WTC11 (cell line): ENCODE results near the gene C16orf90. TPM values are rescaled to one million over a fixed set of nuclear protein-coding genes. Genes with fewer than 3 reads are reported as not detected.
A peak's percentile ranks its signal among the peaks of the same experiment; 100 is the strongest.

Source experiments
- ATAC-seq: fragments of 200-7000 bp; cut with Tn5 transposase; 2 replicates; pipeline ENCODE4 v1.10.0; 2021; ENCODE audit warnings: mild to moderate bottlenecking, moderate library complexity
- CTCF ChIA-PET: fragments of 300-600 bp; sonication (Branson Sonifier 250); formaldehyde crosslinking; loops from one replicate; lab custom pipeline; 2021; ENCODE audit warnings: antibody characterized with exemption; lab: Charles Lee
- POLR2A ChIA-PET: fragments of 350-600 bp; sonication (Branson Sonifier 250); formaldehyde crosslinking; loops from one replicate; lab custom pipeline; 2021; ENCODE audit warnings: antibody characterized with exemption; lab: Charles Lee
- DNase-seq: peaks from one replicate; pipeline ENCODE4 v3.0.0; 2021; ENCODE audit warnings: low spot score
- H3K27ac Mint-ChIP-seq: 2 replicates; pipeline ENCODE4 v1.8.0; 2021; ENCODE audit warnings: mixed read lengths
- H3K27me3 Mint-ChIP-seq: 2 replicates; pipeline ENCODE4 v1.8.0; 2021; ENCODE audit warnings: low read depth, mild to moderate bottlenecking, moderate library complexity, mixed read lengths
- H3K36me3 Mint-ChIP-seq: 2 replicates; pipeline ENCODE4 v1.8.0; 2021; ENCODE audit warnings: mixed read lengths
- H3K4me1 Mint-ChIP-seq: 2 replicates; pipeline ENCODE4 v1.8.0; 2022; ENCODE audit warnings: mixed read lengths
- H3K4me3 Mint-ChIP-seq: 2 replicates; pipeline ENCODE4 v1.8.0; 2021; ENCODE audit warnings: mild to moderate bottlenecking, moderate library complexity, mixed read lengths
- H3K9me3 Mint-ChIP-seq: 2 replicates; pipeline ENCODE4 v1.8.0; 2021; ENCODE audit warnings: mixed read lengths
- ATF6 ChIP-seq: sonication (generic); formaldehyde crosslinking; IDR thresholded peaks from 2 replicates; pipeline ENCODE4 v1.8.1; 2023; ENCODE audit warnings: mild to moderate bottlenecking, missing genetic modification reagents
- ERG ChIP-seq: fragments of 250-450 bp; sonication (Bioruptor Pico); IDR thresholded peaks from 2 replicates; pipeline ENCODE4 v1.8.0; 2021; ENCODE audit warnings: mild to moderate bottlenecking
- FOXK1 ChIP-seq: sonication (generic); formaldehyde crosslinking; IDR thresholded peaks from 2 replicates; pipeline ENCODE4 v1.8.0; 2022; ENCODE audit warnings: mild to moderate bottlenecking, moderate library complexity, missing genetic modification reagents
- GTF2I ChIP-seq: fragments of 250-450 bp; sonication (Bioruptor Pico); conservative IDR thresholded peaks from 2 replicates; pipeline ENCODE4 v1.4.0; 2021; ENCODE audit warnings: mild to moderate bottlenecking
- HMGA2 ChIP-seq: fragments of 250-450 bp; sonication (Bioruptor Pico); IDR thresholded peaks from 2 replicates; pipeline ENCODE4 v1.4.0; 2021; ENCODE audit warnings: mild to moderate bottlenecking, moderate library complexity
- IRF2 ChIP-seq: sonication (generic); formaldehyde crosslinking; IDR thresholded peaks from 2 replicates; pipeline ENCODE4 v1.8.0; 2022; ENCODE audit warnings: low read depth, missing genetic modification reagents, borderline replicate concordance
- NR3C1 ChIP-seq: sonication (generic); formaldehyde crosslinking; conservative IDR thresholded peaks from 2 replicates; pipeline ENCODE4 v1.8.1; 2023; ENCODE audit warnings: low read depth, mild to moderate bottlenecking, missing genetic modification reagents
- ZNF219 ChIP-seq: sonication (generic); formaldehyde crosslinking; IDR thresholded peaks from 2 replicates; pipeline ENCODE4 v1.8.0; 2023; ENCODE audit warnings: missing genetic modification reagents, mild to moderate bottlenecking, borderline replicate concordance
- ZNF423 ChIP-seq: fragments of 250-450 bp; sonication (Bioruptor Pico); IDR thresholded peaks from 2 replicates; pipeline ENCODE4 v2.1.2; 2022; ENCODE audit warnings: mild to moderate bottlenecking, moderate library complexity
- ZNF532 ChIP-seq: fragments of 250-450 bp; sonication (Bioruptor Pico); IDR thresholded peaks from 2 replicates; pipeline ENCODE4 v1.9.0; 2021; ENCODE audit warnings: mild to moderate bottlenecking, borderline replicate concordance
- total RNA-seq: library from RNA; stranded (reverse); gene quantifications from 3 replicates; pipeline ENCODE4 v1.2.3, GENCODE V29; 2021
- TF ChIP-seq, protein P1 (sequence below): sonication (generic); formaldehyde crosslinking; IDR thresholded peaks from 2 replicates; pipeline ENCODE4 v1.8.0; 2022; ENCODE audit warnings: mild to moderate bottlenecking, missing genetic modification reagents
- TF ChIP-seq, protein P2 (sequence below): sonication (generic); formaldehyde crosslinking; IDR thresholded peaks from 2 replicates; pipeline ENCODE4 v1.8.1; 2023; ENCODE audit warnings: mild to moderate bottlenecking, missing genetic modification reagents
- TF ChIP-seq, protein P3 (sequence below): sonication (generic); formaldehyde crosslinking; IDR thresholded peaks from 2 replicates; pipeline ENCODE4 v1.8.1; 2022; ENCODE audit warnings: mild to moderate bottlenecking, moderate library complexity, missing genetic modification reagents
- TF ChIP-seq, protein P4 (sequence below): sonication (generic); formaldehyde crosslinking; IDR thresholded peaks from 2 replicates; pipeline ENCODE4 v1.8.0; 2023; ENCODE audit warnings: missing genetic modification reagents
- TF ChIP-seq, protein P5 (sequence below): fragments of 250-450 bp; sonication (Bioruptor Pico); conservative IDR thresholded peaks from 2 replicates; pipeline ENCODE4 v1.9.0; 2021; ENCODE audit warnings: mild to moderate bottlenecking

The C16orf90 gene
- total RNA-seq, 1 experiment from 2014 or later = not detected

DNA sequence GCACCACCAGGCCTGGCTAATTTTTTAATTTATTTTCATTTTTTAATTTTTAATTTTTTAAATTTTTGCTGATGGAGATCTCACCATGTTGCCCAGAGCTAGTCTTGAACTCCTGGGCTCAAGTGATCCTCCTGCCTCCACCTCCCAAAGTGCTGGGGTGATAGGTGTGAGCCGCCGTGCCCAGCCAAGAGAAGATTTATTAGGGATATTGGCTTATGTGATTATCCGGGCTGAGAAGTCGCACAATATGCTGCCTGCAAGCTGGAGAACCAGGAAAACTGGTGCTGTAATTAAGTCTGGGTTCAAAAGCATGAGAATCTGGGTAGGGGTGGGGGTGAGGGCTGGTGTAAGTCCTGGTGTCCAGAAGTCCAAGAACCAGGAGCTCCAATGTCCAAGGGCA lies 2.5 kb upstream of the C16orf90 start (continued):
- no peak for TF ChIP-seq ZNF532
- no peak for TF ChIP-seq GTF2I (CRISPR knock-in tag)
- no peak for TF ChIP-seq FOXK1 (CRISPR knock-in tag)
- TF ChIP-seq, all 79 proteins: peak for 0

- Mint-ChIP-seq H3K9me3 (no peaks in the 10 kb centered on the region), H3K4me3 (no peak overlapping the region), H3K27me3 (0 out of 2 replicates have a peak, but pooled peaks cover 2% of the 10 kb centered on the region), H3K36me3 (no peaks in the 10 kb centered on the region), H3K4me1 (peaks cover 3% of the 10 kb centered on the region), H3K27ac (no peak overlapping the region)
- no peak for ATAC-seq
- no peak for DNase-seq
- POLR2A ChIA-PET = interaction anchor here (0.6 kb wide), 1 partner anchor 116 kb away, joined by 3 read pairs; no protein-coding TSS in a partner anchor
- TF ChIP-seq, protein P1, sequence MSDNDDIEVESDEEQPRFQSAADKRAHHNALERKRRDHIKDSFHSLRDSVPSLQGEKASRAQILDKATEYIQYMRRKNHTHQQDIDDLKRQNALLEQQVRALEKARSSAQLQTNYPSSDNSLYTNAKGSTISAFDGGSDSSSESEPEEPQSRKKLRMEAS (CRISPR knock-in tag) = no peak
- no peak for TF ChIP-seq ERG (CRISPR knock-in tag)
- TF ChIP-seq, protein P2, sequence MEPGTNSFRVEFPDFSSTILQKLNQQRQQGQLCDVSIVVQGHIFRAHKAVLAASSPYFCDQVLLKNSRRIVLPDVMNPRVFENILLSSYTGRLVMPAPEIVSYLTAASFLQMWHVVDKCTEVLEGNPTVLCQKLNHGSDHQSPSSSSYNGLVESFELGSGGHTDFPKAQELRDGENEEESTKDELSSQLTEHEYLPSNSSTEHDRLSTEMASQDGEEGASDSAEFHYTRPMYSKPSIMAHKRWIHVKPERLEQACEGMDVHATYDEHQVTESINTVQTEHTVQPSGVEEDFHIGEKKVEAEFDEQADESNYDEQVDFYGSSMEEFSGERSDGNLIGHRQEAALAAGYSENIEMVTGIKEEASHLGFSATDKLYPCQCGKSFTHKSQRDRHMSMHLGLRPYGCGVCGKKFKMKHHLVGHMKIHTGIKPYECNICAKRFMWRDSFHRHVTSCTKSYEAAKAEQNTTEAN (CRISPR knock-in tag) = no peak
- no peak for TF ChIP-seq IRF2 (CRISPR knock-in tag)
- TF ChIP-seq NR3C1 (CRISPR knock-in tag) = no peak
- no peak for TF ChIP-seq ATF6 (CRISPR knock-in tag)
- CTCF ChIA-PET = interaction anchor here (0.6 kb wide), 1 partner anchor 840 kb away, joined by 3 read pairs; no protein-coding TSS in a partner anchor
Measured at GRCh38 chr16:3496386-3496785, 1.1 kb upstream of the C16orf90 start.

- no peak overlapping the region for H3K4me3 Mint-ChIP-seq
- no peaks in the 10 kb centered on the region for H3K4me1 Mint-ChIP-seq
- DNase-seq (no peak), ATAC-seq (peak; percentile 19; the same call in 1 of the 2 replicates)
- TF ChIP-seq HMGA2 (no peak), ZNF219 (CRISPR knock-in tag) (no peak), ZNF423 (CRISPR knock-in tag) (no peak), GTF2I (CRISPR knock-in tag) (no peak)
- TF ChIP-seq, protein P3, sequence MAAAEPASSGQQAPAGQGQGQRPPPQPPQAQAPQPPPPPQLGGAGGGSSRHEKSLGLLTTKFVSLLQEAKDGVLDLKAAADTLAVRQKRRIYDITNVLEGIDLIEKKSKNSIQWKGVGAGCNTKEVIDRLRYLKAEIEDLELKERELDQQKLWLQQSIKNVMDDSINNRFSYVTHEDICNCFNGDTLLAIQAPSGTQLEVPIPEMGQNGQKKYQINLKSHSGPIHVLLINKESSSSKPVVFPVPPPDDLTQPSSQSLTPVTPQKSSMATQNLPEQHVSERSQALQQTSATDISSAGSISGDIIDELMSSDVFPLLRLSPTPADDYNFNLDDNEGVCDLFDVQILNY (CRISPR knock-in tag) = no peak
- TF ChIP-seq, protein P4, sequence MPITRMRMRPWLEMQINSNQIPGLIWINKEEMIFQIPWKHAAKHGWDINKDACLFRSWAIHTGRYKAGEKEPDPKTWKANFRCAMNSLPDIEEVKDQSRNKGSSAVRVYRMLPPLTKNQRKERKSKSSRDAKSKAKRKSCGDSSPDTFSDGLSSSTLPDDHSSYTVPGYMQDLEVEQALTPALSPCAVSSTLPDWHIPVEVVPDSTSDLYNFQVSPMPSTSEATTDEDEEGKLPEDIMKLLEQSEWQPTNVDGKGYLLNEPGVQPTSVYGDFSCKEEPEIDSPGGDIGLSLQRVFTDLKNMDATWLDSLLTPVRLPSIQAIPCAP (CRISPR knock-in tag) = no peak
- TF ChIP-seq, protein P5, sequence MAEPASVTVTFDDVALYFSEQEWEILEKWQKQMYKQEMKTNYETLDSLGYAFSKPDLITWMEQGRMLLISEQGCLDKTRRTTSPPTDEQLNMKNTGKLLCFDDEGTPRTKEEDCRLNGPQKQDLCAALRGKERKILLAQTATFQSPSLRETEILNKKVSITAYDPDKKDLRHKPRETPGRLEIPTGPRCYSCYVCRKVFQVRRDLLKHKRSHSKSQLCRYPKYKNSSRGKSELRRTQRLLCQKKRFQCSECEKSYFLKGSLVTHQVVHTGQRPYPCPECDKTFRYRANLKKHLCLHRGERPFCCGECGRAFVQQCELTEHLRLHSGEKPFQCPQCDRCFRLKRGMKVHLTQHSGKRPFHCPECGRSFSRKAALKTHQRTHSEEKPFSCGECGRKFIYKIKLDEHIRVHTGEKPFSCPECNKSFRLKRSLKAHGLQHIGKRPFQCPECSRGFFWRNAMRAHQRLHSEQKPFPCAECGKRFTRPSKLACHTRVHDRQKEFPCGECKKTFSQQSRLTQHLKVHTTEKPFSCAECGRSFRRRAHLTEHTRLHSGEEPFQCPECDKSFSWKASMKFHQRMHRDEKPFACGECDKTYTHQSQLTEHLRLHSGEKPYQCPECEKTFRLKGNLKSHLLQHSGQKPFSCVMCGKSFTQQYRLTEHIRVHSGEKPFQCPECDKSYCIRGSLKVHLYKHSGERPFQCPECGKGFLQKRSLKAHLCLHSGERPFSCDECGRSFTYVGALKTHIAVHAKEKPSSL (CRISPR knock-in tag) = no peak
- POLR2A ChIA-PET = no interaction called here
- H3K27me3 Mint-ChIP-seq = no peaks in the 10 kb centered on the region
- H3K27ac Mint-ChIP-seq = no peak overlapping the region
- no peaks in the 10 kb centered on the region for H3K9me3 Mint-ChIP-seq
- CTCF ChIA-PET = no interaction called here
- no peaks in the 10 kb centered on the region for H3K36me3 Mint-ChIP-seq
Measured at GRCh38 chr16:3494386-3494973, 809 bp downstream of the C16orf90 start.
